Right lobe of liver (tissue), 6 donors: ENCODE measurements around the gene PDZD2. TPM values are rescaled to one million over a fixed set of nuclear protein-coding genes. Genes with fewer than 3 reads are reported as not detected.
A peak's percentile ranks its signal among the peaks of the same experiment; 100 is the strongest.

Experiments
- ATAC-seq, 4 donors: fragments of 200-7000 bp; cut with Tn5 transposase; one replicate each; pipeline ENCODE4 v1.9.1; 2020; ENCODE audit warnings: mild to moderate bottlenecking in 4 of 4, moderate library complexity in 4 of 4
- DNase-seq, 3 donors: peaks; one replicate each; pipeline ENCODE4 v3.0.0-alpha.2; 2020
- H3K27ac ChIP-seq, 3 donors: fragments of 200-600 bp; one replicate each; pipeline ENCODE4 v1.8.0; 2022
- H3K27me3 ChIP-seq, 2 donors: fragments of 200-600 bp; one replicate each; pipeline ENCODE4 v1.8.0; 2022
- H3K36me3 ChIP-seq, 4 donors: fragments of 200-600 bp; sonication (generic) in 1 of 4; one replicate each; pipeline versions ENCODE4 v1.5.1 to v1.8.0; 2017 to 2022; ENCODE audit warnings: control low read depth in 1 of 4
- H3K4me1 ChIP-seq, 4 donors: fragments of 200-600 bp; sonication (generic) in 1 of 4; one replicate each; pipeline versions ENCODE4 v1.5.1 to v1.8.0; 2017 to 2022; ENCODE audit warnings: control low read depth in 1 of 4
- H3K4me3 ChIP-seq, 3 donors: fragments of 200-600 bp; one replicate each; pipeline ENCODE4 v1.8.0; 2022
- H3K9me3 ChIP-seq, 4 donors: fragments of 200-600 bp; sonication (generic) in 1 of 4; one replicate each; pipeline versions ENCODE4 v1.5.1 to v1.8.0; 2017 to 2022; ENCODE audit warnings: control low read depth in 1 of 4
- POLR2A ChIP-seq: fragments of 450-650 bp; IDR thresholded peaks from one replicate; pipeline ENCODE4 v1.6.1; 2017; ENCODE audit warnings: antibody characterized with exemption, mild to moderate bottlenecking
- WGBS: methylation state at CpG from one replicate; pipeline ENCODE4 v1.1.6; 2018; ENCODE audit warnings: low coverage, low lambda C conversion rate; ENCODE audit not compliant: insufficient coverage; ENCODE audit errors: missing lambda C conversion rate; 5-methylcytosine and 5-hydroxymethylcytosine counted together
- intact Hi-C, 2 donors: fragments of 100-400 bp; cut with DNase I; formaldehyde crosslinking; loops; one replicate each; pipeline versions ENCODE4 v1.11.2 to v1.14.1; 2022
- total RNA-seq, 6 experiments: library from RNA; depleted of rRNA in 2 of 6; stranded (reverse); fragments of >200 nt in 2 of 6; fragmentation: NEBNext Ultra II Directional in 3 of 6; extraction: Animal tissue kit (Norgen Biotek cat#: 25700) in 3 of 6; gene quantifications; one replicate each; pipeline versions ENCODE4 v1.1.0 to v1.2.4, GENCODE V29; 2016 to 2023
- TF ChIP-seq, protein P1 (sequence below), 4 donors: fragments of 200-600 bp in 3 of 4; fragments of 450-650 bp in 1 of 4; IDR thresholded peaks; one replicate each; pipeline versions ENCODE4 v1.5.1 to v1.8.0; 2016 to 2022; ENCODE audit warnings: antibody characterized with exemption in 4 of 4, mild to moderate bottlenecking in 2 of 4
- donor health status: DM: no; HTN: yes; CAD: no.
- donor health status: DM: no; HTN: no; CAD: no.
- donor health status: DM: no; HTN: no; CAD: no.
- donor health status: DM: no; HTN: yes; CAD: no.
- donor health status: DM: no; HTN: yes; CAD: no.

The PDZD2 gene
- total RNA-seq, 6 experiments from 2014 or later = 0.43 to 1.9 (median 0.88) TPM

DNA sequence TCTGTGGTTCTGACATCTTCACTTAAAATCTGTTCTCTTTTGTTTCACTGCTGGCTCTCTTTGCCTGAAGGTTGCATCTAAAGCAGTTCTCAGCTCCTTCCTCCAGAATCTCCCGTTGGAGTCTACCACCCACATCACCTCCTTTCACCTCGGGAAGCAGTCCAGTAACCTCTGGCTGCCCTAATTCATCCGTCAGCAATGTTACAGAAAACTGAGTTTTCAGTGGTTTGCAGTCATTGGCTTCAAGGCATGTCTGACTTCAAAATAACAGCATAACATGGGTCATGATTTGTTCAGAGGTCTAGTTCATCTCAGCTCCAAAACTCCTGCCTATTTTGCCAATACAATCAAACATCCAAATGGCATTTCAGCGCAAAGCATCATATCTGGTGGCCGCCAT is 427.5 kb downstream of the PDZD2 start:
- H3K36me3 ChIP-seq = no peaks in the 10 kb centered on the region
- H3K4me3 ChIP-seq = no peak overlapping the region
- intact Hi-C loops = no loop called here
- WGBS = 50% methylated on average over 5 of the region's 5 CpGs
- no peaks in the 10 kb centered on the region for H3K27me3 ChIP-seq
- TF ChIP-seq, protein P1, sequence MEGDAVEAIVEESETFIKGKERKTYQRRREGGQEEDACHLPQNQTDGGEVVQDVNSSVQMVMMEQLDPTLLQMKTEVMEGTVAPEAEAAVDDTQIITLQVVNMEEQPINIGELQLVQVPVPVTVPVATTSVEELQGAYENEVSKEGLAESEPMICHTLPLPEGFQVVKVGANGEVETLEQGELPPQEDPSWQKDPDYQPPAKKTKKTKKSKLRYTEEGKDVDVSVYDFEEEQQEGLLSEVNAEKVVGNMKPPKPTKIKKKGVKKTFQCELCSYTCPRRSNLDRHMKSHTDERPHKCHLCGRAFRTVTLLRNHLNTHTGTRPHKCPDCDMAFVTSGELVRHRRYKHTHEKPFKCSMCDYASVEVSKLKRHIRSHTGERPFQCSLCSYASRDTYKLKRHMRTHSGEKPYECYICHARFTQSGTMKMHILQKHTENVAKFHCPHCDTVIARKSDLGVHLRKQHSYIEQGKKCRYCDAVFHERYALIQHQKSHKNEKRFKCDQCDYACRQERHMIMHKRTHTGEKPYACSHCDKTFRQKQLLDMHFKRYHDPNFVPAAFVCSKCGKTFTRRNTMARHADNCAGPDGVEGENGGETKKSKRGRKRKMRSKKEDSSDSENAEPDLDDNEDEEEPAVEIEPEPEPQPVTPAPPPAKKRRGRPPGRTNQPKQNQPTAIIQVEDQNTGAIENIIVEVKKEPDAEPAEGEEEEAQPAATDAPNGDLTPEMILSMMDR (IDR thresholded peaks at IDR 0.05) = no peak
- no peaks in the 10 kb centered on the region for H3K9me3 ChIP-seq
- ATAC-seq (no peak), DNase-seq (no peak)
- H3K27ac ChIP-seq = no peak overlapping the region
- H3K4me1 ChIP-seq = no peaks in the 10 kb centered on the region

DNA sequence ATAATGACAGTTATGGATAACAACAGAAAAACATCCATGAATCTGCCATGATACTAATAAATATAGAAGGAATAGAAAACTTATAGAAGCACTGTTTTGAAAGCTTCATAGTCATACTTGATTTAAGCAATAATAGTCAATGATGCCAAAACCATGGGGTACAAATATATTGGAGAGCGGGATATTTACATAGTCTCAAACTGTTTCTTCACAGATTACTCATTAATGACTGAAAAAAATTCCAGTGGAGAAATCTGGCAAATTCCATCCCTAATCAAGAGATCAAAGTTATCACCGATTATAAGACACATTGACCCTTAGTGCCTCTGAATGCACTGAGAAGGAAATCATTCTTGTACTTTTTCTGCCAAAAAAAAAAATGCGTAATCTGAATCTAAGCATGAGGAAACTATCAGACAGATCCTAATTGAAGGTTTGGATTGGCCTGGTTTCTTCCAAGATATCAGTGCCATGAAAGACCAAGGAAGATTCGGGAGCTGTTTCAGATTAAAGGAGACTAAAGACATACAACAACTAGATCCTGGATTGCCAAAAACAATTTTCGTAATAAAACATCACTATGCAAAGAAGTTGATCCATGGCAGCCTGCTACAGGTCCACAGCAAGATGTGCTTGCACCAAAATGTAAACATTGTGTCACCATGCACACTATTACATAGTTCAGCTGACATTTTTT is 429.0 kb downstream of the PDZD2 start:
- H3K9me3 ChIP-seq = no peaks in the 10 kb centered on the region
- no peaks in the 10 kb centered on the region for H3K27me3 ChIP-seq
- intact Hi-C loops = no loop called here
- WGBS = 35% methylated on average over 5 of the region's 5 CpGs
- no peak for TF ChIP-seq POLR2A
- TF ChIP-seq, protein P1 (IDR thresholded peaks at IDR 0.05) = no peak
- no peak overlapping the region for H3K4me3 ChIP-seq
- DNase-seq = no peak
- H3K36me3 ChIP-seq = no peaks in the 10 kb centered on the region
- no peaks in the 10 kb centered on the region for H3K4me1 ChIP-seq
- no peak overlapping the region for H3K27ac ChIP-seq
- ATAC-seq = peak; percentile 24 to 85 (median 68)

DNA sequence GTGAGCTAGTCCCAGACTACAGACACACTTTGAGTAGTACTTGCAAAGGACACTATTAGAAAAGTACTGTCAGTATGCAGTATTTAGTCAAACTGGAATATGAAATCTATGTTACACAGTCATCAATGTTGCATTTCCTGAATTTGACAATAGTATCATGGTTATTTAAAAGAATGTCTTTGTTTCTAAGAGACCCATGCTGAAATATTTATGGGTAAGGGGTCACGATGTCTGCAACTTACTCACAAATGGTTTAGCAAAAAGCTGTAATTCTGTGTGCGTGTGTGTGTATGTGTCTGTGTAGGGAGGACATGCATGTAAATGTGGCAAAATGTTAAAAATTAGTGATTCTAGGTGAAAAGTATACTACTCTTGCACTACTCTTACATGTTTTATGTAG is 429.6 kb downstream of the PDZD2 start:
- H3K9me3 ChIP-seq = no peaks in the 10 kb centered on the region
- intact Hi-C loops = no loop called here
- DNase-seq (no peak), ATAC-seq (no peak)
- no peaks in the 10 kb centered on the region for H3K4me1 ChIP-seq
- no peak overlapping the region for H3K27ac ChIP-seq
- H3K27me3 ChIP-seq = no peaks in the 10 kb centered on the region
- 100% methylated on average over 2 of the region's 2 CpGs for WGBS
- TF ChIP-seq, protein P1 (IDR thresholded peaks at IDR 0.05) = no peak
- TF ChIP-seq POLR2A = no peak
- H3K36me3 ChIP-seq = no peaks in the 10 kb centered on the region
- H3K4me3 ChIP-seq = no peak overlapping the region

DNA sequence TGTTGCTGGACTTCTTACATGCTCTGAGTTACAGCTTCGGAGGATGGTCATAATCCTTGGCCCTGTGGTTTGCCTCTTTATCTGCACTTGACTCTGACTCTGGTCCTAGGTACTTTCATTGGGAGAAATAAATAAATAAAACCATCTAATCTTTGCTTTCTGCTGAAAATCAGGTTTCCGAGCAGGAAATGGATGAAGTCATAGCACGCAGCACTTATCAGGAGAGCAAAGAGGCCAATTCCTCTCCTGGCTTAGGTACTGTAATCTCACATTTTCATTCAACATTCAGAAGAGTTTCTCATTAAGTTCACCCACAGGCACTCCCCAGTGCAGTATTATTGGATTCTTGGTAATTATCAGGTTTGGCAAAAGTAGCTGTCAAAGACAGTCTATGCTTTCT is 430.5 kb downstream of the PDZD2 start:
- 71% methylated on average over 3 of the region's 3 CpGs for WGBS
- H3K4me1 ChIP-seq = no peaks in the 10 kb centered on the region
- intact Hi-C loops = no loop called here

More for the DNA sequence above, 430.5 kb downstream of the PDZD2 start:
- no peaks in the 10 kb centered on the region for H3K27me3 ChIP-seq
- H3K36me3 ChIP-seq = no peaks in the 10 kb centered on the region
- ATAC-seq (peak in 2 of 4 donors; percentile 40 to 44), DNase-seq (no peak)
- H3K27ac ChIP-seq = no peak overlapping the region
- H3K9me3 ChIP-seq = no peaks in the 10 kb centered on the region
- no peak overlapping the region for H3K4me3 ChIP-seq
- no peak for TF ChIP-seq POLR2A
- TF ChIP-seq, protein P1 (IDR thresholded peaks at IDR 0.05) = no peak
